Pancreas (tissue), 10 donors: ENCODE results near the gene LRRC32. TPM values are rescaled to one million over a fixed set of nuclear protein-coding genes. Genes with fewer than 3 reads are reported as not detected.

Experiments used
- ATAC-seq, 4 donors: fragments of 200-7000 bp; cut with Tn5 transposase; one replicate each; pipeline versions ENCODE4 v1.8.0 to v1.9.1; 2020; ENCODE audit warnings: mild to moderate bottlenecking in 4 of 4, moderate library complexity in 4 of 4
- DNase-seq, 6 donors: peaks; one replicate each; pipeline ENCODE4 v3.0.0-alpha.2; 2020
- FAIRE-seq: peaks from 2 replicates; lab custom pipeline; 2012; peaks lifted over from hg19 to GRCh38; lab: Jason Lieb, UNC
- H3K27ac ChIP-seq, 4 donors: fragments of 200-600 bp; sonication (generic); 1 replicate in 3 of 4; 2 replicates in 1 of 4; pipeline versions ENCODE4 v1.5.0 to v1.8.0; 2020
- H3K27me3 ChIP-seq, 4 donors: fragments of 200-600 bp; one replicate each; pipeline ENCODE4 v1.8.0; 2021
- H3K36me3 ChIP-seq, 3 donors: fragments of 200-600 bp; sonication (generic) in 1 of 3; one replicate each; pipeline versions ENCODE4 v1.5.0 to v1.8.0; 2020 to 2021
- H3K4me1 ChIP-seq, 3 donors: fragments of 200-600 bp; one replicate each; pipeline ENCODE4 v1.8.0; 2021
- H3K4me3 ChIP-seq, 4 donors: fragments of 200-600 bp; sonication (generic) in 2 of 4; one replicate each; pipeline versions ENCODE4 v1.5.0 to v1.8.0; 2020 to 2021
- H3K9me3 ChIP-seq, 4 donors: fragments of 200-600 bp; one replicate each; pipeline ENCODE4 v1.8.0; 2021
- WGBS, 2 donors: extraction: QIAGEN DNeasy Blood & Tissue Kit; methylation state at CpG; one replicate each; pipeline ENCODE4 v1.1.7; 2013; 5-methylcytosine and 5-hydroxymethylcytosine counted together
- intact Hi-C, 3 donors: fragments of 100-400 bp; cut with DNase I; formaldehyde crosslinking; loops; one replicate each; pipeline versions ENCODE4 v1.11.1 to v1.14.2; 2022
- polyA plus RNA-seq, 2 donors: library from polyadenylated mRNA; stranded (reverse); fragments of 200-250 nt; gene quantifications; one replicate each; pipeline ENCODE4 v1.2.3, GENCODE V29; 2013
- total RNA-seq, 6 donors: library from RNA; stranded (reverse); fragmentation: NEBNext Ultra II Directional in 4 of 6; extraction: Animal tissue kit (Norgen Biotek cat#: 25700) in 4 of 6; gene quantifications; one replicate each; pipeline versions ENCODE4 v1.2.1 to v1.2.4, GENCODE V29; 2021 to 2023
- TF ChIP-seq, protein P1 (sequence below), 4 donors: fragments of 200-600 bp; sonication (generic) in 3 of 4; IDR thresholded peaks; one replicate each; pipeline versions ENCODE4 v1.5.0 to v1.8.0; 2021; ENCODE audit warnings: antibody characterized with exemption in 4 of 4
- donor health status: healthy with polysubstance abuse.
- donor health status: DM: no; HTN: no; CAD: no; lungs with moderate emphysema.
- donor health status: DM: no; HTN: no; CAD: no.
- donor health status: control.
- donor health status: control.
- donor health status: Bipolar disorder and iron deficiency.
- donor health status: DM: yes; HTN: yes; CAD: no.
- donor health status: DM: no; HTN: no; CAD: no.
- donor health status: DM: no; HTN: no; CAD: no.
- donor health status: DM: yes; HTN: yes; CAD: no.

The LRRC32 gene
- total and polyA plus RNA-seq, 8 donors = 5.7 to 43.0 (median 12.0) TPM

DNA sequence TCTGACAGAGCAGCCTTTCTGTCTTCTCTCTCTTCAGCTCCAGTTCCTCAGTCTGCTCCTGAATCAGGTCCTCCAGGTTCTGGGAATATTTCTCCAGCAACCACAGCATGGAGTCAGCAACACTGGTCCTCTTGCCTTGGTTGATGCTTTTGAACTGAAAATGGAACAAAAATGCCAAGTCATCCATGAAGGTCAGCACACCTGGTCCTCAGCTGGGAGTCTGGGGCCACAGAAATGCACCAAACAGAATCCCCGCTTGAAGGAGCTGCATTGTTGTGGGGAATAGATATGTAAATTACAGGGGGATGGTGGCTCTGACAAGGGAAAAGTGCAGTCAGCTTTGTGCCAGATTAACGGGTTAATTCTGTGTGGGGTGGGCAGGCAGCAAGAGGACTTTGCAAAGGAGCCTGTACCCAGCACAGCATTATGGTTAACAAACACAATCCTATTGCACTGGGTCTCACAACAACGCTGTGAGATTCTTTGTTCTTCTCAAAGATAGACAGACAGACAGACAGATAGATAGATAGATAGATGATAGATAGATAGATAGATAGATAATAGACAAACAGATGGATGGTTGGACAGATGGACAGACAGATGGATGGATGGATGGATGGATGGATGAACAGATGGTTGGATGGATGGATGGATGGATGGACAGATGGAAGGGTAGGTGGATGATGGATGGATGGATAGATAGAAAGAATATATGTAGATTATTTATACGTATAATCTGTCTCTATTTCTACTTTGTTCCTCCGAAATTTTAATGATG lies 33.8 kb upstream of the LRRC32 start:
- intact Hi-C loops = no loop called here
- ATAC-seq = no peak
- WGBS, 2 donors = 45 to 62% methylated on average over 5 of the region's 5 CpGs
- no peaks in the 10 kb centered on the region for H3K9me3 ChIP-seq
- no peaks in the 10 kb centered on the region for H3K36me3 ChIP-seq
- H3K27me3 ChIP-seq = no peaks in the 10 kb centered on the region
- H3K4me1 ChIP-seq = no peaks in the 10 kb centered on the region
- FAIRE-seq = no peak
- no peak for DNase-seq
- H3K27ac ChIP-seq = no peak overlapping the region
- TF ChIP-seq, protein P1, sequence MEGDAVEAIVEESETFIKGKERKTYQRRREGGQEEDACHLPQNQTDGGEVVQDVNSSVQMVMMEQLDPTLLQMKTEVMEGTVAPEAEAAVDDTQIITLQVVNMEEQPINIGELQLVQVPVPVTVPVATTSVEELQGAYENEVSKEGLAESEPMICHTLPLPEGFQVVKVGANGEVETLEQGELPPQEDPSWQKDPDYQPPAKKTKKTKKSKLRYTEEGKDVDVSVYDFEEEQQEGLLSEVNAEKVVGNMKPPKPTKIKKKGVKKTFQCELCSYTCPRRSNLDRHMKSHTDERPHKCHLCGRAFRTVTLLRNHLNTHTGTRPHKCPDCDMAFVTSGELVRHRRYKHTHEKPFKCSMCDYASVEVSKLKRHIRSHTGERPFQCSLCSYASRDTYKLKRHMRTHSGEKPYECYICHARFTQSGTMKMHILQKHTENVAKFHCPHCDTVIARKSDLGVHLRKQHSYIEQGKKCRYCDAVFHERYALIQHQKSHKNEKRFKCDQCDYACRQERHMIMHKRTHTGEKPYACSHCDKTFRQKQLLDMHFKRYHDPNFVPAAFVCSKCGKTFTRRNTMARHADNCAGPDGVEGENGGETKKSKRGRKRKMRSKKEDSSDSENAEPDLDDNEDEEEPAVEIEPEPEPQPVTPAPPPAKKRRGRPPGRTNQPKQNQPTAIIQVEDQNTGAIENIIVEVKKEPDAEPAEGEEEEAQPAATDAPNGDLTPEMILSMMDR (IDR thresholded peaks at IDR 0.05) = no peak
- H3K4me3 ChIP-seq = no peak overlapping the region

DNA sequence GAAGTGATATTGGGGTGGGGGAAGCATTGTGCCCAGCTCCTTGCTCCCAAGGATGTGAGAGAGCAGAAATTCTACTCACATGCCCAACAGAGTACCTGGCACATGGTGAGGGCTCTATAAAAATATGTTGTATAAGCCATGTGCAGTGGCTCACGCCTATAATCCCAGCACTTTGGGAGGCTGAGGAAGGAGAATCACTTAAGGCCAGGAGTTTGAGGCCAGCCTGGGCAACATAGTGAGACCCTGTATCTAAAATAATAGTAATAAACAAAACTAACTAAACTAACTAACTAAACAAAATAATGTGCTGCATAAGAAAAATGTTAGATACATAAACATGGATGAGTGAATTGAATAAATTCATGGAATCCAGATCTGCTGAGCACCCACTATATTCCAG lies 33.2 kb upstream of the LRRC32 start:
- intact Hi-C loops = no loop called here
- ATAC-seq (no peak), FAIRE-seq (no peak)

DNA sequence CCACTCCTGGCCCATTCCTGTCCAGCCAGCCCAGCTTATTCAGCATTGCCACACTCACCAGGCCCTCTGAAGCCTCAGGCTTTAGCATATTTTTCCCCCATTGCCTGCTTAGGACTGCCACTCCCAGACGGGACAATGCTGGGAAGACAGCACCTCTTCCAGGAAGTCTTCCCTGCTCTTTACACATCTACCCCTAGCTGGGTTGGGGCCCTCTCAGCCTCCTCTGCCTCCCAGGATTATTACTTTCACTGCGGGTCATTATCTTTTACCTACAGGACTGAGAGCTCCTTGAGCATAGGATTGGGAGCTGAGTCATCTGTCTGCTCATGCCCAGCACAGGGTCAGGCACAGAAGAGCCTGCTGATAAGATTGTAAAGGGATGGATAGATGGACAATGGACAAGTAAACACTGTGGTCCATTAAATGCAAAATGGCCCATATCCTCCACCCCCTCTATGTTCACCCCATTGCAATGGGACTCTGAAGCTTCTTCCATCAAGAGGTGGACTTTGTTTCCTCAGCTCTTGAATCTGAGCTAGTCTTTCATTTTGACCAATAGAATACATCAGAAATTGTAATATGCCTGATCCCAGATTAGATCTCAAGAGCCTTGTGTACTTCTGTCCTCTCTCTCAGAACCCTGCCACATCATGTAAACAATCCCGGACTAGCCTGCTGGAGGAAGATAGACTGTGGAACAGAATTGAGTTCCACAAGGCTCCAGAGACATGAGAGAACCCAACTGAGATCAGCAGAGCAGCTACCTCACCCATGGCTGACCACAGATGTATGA lies 32.0 kb upstream of the LRRC32 start:
- H3K27ac ChIP-seq = no peak overlapping the region
- 71 to 78% methylated on average over 3 of the region's 3 CpGs for WGBS, 2 donors
- H3K27me3 ChIP-seq = no peaks in the 10 kb centered on the region
- H3K4me1 ChIP-seq = no peaks in the 10 kb centered on the region
- no peak overlapping the region for H3K4me3 ChIP-seq
- TF ChIP-seq, protein P1 (IDR thresholded peaks at IDR 0.05) = no peak
- ATAC-seq = no peak
- DNase-seq = no peak
- intact Hi-C loops = no loop called here
- H3K36me3 ChIP-seq = no peaks in the 10 kb centered on the region
- no peaks in the 10 kb centered on the region for H3K9me3 ChIP-seq
- no peak for FAIRE-seq

More for the DNA sequence above, 33.2 kb upstream of the LRRC32 start:
- no peak for DNase-seq
- 75 to 89% methylated on average over 1 of the region's 1 CpG for WGBS, 2 donors
- TF ChIP-seq, protein P1 (IDR thresholded peaks at IDR 0.05) = no peak
- Histone ChIP-seq H3K4me3 (no peak overlapping the region), H3K4me1 (no peaks in the 10 kb centered on the region), H3K9me3 (no peaks in the 10 kb centered on the region), H3K27me3 (no peaks in the 10 kb centered on the region), H3K36me3 (no peaks in the 10 kb centered on the region), H3K27ac (no peak overlapping the region)

DNA sequence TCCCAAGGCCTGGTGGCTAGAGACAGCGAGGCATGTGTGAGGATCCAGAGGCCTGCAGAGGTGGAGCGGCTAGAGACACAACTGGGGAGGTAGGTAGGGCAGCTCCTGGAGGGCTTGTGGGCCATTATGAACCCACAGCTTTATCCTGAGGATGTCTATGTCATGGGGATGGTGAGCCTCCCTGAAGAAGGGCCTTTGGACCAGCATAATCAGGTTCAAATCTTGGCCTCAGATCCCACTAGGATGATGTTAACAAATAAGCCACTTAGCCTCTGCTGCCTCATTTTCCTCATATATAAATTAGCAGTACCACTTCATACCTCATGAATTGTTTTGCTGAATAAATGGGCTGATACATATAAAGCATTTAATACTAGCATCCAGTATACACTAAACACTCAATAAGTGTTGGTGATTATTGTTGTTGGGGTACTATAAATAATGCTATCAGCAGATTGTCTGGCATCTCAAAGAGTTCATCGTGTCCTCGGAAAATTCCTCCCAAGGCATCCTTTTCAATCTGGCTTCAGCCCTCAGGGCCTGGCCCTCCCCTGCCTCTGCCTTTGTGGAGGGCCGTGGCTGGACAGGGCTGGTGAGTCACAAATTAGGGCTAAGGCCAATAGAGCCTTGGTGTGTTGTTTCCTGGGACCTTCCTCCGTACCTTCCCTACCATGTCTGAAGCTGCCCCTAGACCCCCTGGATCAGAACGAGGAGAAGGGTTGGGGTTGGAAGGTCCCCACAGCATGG lies 30.9 kb upstream of the LRRC32 start:
- Histone ChIP-seq H3K27me3 (no peaks in the 10 kb centered on the region), H3K9me3 (no peaks in the 10 kb centered on the region), H3K36me3 (no peaks in the 10 kb centered on the region), H3K27ac (no peak overlapping the region), H3K4me1 (no peaks in the 10 kb centered on the region), H3K4me3 (no peak overlapping the region)
- no peak for ATAC-seq
- no peak for FAIRE-seq
- intact Hi-C loops = no loop called here
- TF ChIP-seq, protein P1 (IDR thresholded peaks at IDR 0.05) = no peak
- 77 to 92% methylated on average over 7 of the region's 7 CpGs for WGBS, 2 donors
- DNase-seq = no peak
